Measurements from ENCODE around the gene MR1.

- TF ChIP-seq CTCF (conservative IDR thresholded peaks at IDR 0.05 in 1 of 2, IDR thresholded peaks at IDR 0.05 in 1 of 2; ENCODE audit: low read depth in 1 of 2, low read length in 2 of 2) (no peak), EZH2 (IDR thresholded peaks at IDR 0.05; ENCODE audit: low read length, missing control alignments) (no peak)
Measured at GRCh38 chr1:181104790-181105133, 71.0 kb downstream of the MR1 start.
